Ramos (cell line): Measurements from ENCODE around the gene ABCC1.
"Not testable (repeated sequence)": the region's sequence is repeated elsewhere in the genome, so short reads cannot be mapped to it uniquely, and the experiment has no call there.

Experiments used
- in situ Hi-C: fragments of 300-500 bp; cut with MboI; formaldehyde crosslinking; loops from one replicate; pipeline ENCODE4 v1.14.3; 2022; ENCODE audit warnings: low sequenced_read_pairs; ENCODE audit not compliant: unreplicated experiment

Gene ABCC1

DNA sequence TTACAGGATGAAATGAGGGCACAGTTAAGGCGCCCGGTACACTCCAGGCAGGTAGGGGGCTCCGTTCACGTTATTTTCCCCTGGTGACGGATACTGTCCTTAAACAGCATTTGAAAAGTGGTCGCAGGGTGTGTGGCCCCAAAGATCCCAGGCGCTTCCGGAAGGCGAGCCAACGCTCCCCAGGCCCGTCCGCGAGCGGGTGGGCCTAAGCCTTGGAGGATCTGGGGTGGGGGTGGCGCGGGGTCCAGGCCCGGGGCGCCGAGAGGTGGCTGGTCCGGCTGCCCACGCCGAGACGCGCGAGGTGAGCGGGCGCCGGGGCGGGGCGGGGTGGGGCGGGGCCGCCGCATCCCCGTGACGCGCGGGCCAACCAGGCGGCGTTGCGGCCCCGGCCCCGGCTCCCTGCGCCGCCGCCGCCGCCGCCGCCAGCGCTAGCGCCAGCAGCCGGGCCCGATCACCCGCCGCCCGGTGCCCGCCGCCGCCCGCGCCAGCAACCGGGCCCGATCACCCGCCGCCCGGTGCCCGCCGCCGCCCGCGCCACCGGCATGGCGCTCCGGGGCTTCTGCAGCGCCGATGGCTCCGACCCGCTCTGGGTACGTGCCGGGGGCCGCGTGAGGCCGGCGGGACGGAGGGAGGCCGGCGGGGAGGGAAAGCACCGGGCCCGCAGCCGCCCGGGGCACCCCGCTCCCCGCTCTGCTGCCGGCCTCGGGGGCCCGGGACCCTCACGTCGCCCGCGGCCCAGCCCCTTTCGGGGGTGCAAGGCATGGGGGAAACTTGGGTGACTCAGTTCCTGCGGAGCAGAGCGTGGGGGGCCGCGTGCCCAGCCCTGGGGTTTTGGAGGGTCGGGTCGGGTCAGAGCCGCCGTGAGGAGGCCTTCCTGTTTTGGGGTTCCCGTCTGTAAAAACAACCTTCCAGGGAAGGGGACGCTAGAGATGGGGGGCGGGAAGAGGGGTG lies at the start of gene ABCC1:
Gene ABCC1 (plus strand): TSS at position 407 of the 951 bp plus-strand sequence. CDS start 136 bp downstream, at position 543.
- in situ Hi-C loops = no loop called here

DNA sequence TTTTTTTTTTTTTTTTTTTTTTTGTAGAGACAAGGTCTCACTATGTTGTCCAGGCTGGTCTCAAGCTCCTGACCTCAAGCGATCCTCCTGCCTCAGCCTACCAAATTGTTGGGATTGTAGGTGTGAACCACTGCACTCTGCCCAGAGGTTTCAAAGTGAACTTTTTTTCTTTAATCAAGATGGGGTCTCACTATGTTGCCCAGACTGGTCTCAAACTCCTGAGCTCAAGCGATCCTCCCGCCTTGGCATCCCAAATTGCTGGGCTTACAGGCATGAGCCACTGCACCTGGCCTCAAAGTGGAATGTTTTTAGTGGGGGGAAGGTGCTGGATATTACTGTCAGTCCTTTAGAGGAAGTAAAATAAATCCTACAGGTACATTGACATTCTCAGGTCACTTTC lies 49.1 kb upstream of the ABCC1 start:
- in situ Hi-C loops = no loop called here

DNA sequence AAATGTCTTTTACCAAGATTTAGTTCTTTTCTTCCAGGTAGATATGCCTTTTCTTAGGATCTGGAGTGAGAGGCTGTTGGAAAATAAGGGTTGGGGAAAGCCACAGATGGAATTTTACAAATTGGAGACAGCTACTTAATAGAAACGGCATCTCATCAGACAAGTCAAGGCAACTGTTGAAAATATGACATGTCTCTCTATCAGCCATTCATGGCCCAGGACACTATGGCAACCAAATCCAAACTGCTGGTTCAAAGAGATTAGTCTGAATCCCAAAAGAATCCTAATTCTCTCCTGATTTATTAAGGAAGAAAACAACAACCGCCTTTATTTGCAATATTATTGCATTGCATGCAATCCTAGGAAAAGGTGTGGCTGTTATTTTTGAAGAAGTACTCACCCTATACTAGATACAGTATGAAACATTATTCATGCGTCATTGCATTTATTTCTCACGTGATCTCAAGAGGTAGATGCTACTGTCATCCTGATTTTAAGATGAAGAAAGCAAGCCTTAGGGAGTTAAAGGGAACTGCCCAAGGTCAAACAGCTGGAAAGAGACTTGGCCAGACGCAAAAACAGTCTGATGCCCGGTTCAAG lies 48.4 kb upstream of the ABCC1 start:
- in situ Hi-C loops = no loop called here

DNA sequence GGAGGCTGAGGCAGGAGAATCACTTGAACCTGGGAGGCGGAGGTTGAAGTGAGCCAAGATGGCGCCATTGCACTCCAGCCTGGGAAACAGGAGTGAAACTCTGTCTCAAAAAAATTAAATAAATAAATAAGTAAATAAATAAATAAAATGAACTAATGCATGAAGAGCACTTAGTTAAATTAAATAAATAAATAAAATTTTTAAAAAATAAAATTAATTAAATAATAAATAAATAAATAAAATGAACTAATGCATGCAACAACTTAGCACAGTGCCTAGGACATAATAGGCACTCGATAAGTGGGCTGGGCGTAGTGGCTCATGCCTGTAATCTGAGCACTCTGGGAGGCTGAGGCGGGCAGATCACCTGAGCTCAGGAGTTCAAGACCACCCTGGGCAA lies 45.5 kb upstream of the ABCC1 start:
- in situ Hi-C loops = no loop called here

DNA sequence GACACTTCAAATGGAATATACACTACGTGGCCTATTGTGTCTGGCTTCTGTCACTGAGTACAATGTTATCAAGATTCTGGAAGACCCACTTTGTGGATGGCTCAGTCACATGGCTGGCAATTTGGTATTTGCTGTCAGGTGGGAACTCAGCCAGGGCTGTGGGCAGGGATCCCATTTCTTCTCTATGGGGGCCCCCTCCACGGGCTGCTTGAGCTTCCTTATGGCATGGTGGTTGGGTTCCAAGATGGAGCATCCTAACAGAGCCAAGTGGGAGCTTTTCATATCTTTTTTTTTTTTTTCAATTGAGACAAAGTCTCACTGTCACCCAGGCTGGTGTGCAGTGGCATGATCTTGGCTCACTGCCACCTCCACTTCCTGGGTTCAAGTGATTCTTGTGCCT lies 43.0 kb upstream of the ABCC1 start:
- in situ Hi-C loops = no loop called here

DNA sequence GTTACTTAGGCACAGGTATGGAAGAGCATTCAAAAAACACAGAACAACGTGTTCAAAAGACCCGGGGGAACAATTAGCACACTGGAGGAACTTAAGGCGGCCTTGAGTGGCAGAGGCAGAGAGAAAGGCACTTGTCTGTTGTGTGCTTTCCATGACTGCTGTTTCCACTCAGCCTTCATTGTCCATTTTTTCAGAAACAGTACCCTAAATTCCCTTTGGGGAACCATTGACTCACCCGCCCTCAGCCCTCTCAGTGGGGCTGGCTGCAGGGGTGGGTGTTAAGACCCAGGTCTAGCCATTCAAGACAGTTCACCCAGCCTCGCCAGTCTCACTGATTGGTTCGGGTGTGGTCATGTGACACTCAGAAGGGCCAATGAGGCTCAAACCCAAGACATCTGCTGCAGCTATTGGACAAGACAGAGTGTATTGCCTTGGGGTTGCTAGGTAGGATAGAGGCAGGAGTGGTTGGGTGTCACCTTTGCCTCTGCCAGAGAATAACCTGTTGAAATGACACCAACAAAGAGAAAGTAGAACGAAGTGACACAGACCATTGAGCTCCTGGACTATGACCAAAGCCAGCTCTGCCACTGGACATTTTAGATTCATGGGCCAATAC lies 41.4 kb upstream of the ABCC1 start:
- in situ Hi-C loops = no loop called here

DNA sequence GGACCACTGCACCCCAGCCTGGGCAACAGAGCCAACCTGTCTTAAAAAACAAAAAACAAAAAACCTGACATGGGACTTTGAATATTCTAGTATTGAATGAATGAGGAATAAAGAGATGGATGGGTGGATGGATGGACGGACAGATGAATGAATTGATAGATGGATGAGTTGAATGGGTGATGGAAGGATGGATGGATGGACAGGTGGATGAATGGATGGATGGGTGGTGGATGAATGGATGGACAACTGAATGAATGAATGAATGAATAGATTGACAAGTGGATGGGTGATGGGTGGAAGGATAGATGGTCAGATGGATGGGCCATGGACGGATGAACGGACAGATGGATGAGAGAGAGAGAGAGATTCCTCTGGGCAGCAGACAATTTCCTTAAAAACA lies 38.2 kb upstream of the ABCC1 start:
- in situ Hi-C loops = no loop called here

DNA sequence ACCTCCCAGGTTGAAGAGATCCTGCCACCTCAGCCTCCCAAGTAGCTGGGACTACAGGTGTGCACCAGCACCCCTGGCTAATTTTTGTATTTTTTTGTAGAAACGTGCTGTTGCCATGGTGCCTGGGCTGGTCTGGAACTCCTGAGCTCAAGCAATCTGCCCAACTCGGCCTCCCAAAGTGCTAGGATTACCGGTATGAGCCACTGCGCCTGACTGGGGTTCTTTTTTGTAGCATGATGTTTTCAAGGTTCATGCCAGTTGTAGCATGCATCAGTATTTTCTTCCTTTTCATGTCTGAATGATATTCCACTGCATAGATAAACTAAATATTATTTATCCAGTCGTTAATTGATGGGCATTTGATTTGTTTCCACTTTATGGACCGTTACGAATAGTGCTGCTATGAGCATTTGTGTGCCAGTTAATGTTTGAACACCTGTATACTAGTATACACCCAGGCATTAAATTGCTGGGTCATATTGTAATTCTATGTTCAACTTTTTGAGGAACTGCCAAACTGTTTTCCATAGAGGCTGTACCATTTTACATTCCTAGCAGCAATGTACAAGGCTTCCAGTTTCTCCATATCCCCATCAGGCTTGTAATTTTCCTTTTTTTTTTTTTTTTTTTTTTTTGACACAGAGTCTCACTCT lies 36.2 kb upstream of the ABCC1 start:
- in situ Hi-C loops = no loop called here

DNA sequence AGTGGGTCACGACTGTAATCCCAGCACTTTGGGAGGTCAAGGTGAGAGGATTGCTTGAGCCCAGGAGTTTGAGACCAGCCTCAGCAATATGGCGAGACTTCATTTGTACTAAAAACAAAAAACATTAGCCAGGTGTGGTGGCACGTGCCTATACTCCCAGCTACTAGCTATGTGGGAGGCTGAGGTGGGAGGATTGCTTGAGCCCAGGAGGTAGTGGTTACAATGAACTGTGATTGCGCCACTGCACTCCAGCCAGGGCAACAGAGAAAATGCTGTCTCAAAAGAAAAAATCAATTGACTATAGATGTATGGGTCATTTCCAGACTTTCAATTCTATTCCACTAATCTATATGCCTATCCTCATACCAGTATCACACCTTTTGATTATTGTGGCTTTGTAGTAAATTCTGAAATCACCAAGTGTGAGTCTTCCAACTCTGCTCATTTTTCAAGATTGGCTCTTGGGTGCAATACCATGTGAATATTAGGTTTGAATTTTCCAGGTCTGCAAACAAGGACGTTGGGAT lies 33.8 kb upstream of the ABCC1 start:
- in situ Hi-C loops = no loop called here

DNA sequence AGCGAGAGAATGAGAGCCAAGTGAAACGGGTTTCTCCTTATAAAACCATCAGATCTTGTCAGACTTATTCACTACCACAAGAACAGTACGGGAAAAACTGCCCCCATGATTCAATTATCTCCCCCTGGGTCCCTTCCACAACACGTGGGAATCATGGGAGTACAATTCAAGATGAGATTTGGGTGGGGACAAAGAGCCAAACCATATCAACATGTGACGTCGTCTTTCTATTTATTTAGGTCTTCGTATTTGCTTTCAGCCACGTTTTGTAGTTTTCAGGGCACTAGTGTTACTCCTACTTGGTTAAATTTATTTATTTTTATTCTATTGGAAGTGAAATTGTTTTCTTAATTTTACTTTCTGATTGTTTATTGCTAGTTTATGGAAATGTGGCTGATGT lies 33.1 kb upstream of the ABCC1 start:
- in situ Hi-C loops = no loop called here

DNA sequence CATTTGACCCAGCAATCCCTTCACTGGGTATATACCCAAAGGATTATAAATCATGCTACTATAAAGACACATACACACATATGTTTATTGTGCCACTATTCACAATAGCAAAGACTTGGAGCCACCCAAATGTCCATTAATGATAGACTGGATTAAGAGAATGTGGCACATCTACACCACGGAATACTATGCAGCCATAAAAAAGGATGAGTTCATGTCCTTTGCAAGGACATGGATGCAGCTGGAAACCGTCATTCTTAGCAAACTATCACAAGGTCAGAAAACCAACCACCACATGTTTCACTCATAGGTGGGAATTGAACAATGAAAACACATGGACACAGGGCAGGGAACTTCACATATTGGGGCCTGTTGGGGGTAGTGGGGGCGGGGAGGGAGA lies 31.1 kb upstream of the ABCC1 start:
- in situ Hi-C loops = not testable (repeated sequence)

DNA sequence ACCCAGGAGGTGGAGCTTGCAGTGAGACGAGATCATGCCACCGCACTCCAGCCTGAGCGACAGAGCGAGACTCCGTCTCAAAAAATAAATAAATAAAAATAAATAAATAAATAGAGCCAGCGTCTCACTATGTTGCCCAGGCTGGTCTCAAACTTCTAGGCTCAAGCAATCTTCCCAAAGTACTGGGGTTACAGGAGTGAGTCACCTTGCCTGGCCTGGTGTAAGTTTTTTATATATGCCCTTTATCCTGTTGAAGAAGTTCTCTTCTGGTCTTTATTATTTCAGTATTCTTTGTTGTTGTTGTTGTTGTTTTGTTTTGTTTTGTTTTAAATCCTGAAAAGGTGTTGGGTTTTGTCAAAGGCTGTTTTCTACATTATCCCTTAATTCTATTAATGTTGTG lies 30.1 kb upstream of the ABCC1 start:
- in situ Hi-C loops = no loop called here

DNA sequence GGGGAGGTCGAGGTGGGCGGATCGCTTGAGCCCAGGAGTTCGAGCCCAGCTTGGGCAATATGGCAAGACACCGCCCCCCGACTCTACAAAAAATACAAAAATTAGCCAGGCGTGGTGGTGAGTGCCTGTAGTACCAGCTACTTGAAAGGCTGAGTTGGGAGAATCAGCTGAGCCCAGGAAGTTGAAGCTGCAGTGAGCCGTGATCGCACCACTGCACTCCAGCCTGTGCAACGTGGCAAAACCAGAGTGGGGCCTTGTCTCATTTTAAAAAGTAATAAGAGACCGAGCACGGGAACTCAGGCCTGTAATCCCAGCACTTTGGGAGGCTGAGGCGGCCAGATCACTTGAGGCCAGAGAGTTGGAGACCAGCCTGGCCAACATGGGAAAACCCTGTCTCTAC lies 24.4 kb upstream of the ABCC1 start:
- in situ Hi-C loops = no loop called here

DNA sequence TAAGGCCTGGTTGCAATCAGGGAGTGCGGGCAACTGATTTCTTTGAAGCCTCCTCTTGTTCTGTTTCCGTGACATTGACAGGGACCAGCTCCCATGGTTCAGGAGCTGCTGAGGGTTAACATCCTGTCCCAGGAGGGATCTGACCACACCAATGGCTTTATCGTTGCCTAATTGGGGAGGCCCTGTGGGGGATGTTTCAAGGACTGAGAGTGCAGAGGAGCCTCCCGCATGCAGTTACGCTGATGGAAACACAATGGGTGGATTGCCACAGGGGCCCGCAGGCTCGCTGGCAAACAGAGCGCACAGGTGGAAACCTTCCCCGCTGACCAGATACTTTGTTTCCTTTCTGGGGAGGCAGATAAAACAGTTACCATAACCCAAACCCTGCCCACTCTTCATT lies 23.8 kb upstream of the ABCC1 start:
- in situ Hi-C loops = no loop called here

DNA sequence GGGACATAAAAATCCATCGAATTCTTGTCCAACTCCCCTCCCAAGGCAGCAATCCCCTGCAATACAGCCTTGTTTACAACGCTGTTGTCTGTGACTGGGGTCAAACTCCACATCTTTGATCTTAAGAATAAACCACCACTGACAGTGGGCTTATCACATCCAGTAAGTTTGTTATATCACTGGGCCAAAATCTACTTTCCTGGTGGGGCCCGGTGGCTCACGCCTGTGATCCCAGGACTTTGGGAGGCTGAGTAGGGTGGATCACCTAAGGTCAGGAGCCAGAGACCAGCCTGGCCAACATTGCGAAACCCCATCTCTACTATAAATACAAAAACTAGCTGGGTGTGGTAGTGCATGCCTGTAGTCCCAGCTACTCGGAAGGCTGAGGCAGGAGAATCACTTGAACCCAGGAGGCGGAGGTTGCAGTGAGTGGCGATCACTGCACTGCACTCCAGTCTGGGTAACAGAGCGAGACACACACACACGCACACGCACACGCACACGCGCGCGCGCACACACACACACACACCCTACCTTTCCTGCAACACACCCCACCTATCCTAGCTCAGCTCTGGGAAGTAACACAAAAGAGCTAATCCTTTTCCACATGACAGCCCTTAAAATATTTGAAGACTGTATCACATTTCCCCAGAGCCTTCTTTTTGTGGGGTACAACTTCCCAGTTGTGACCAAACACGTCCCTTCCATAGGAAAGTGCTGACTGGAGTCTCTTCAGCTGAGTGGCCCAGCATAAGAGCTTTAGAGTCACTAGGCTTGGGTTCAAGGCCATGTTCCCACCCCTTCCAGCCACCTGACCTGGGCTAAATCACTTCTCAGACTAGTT lies 20.9 kb upstream of the ABCC1 start:
- in situ Hi-C loops = no loop called here

DNA sequence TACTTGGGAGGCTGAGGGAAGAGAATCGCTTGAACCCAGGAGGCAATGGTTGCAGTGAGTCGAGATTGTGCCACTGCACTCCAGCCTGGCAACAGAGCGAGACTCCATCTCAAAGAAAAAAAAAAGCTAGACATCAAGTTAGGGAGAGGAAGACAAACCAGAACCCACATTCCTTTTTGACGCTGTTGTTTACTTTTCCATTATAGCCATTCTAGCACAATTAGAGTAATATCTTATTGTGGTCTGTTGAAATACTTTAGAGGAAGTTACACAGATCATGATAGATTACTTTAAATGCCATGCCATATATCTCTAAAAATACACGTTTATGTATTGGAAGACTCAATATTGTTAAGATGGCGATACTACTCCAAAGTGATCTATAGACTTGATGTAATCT lies 16.5 kb upstream of the ABCC1 start:
- in situ Hi-C loops = no loop called here

DNA sequence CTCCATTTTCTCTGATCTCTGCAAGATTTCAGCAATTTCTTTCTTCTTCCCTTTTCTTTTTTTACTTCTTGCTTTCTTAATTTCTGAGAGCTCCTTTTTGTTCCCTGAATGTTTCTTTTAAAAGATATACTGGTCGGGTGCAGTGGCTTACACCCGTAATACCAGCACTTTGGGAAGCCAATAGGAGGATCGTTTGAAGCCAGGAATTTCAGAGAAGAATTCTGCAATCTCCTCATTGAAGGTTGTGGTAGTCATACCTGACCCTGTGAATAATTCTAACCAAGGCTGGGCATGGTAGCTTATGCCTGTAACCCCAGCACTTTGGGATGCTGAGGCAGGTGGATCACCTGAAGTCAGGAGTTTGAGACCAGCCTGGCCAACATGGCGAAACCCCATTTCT lies 15.6 kb upstream of the ABCC1 start:
- in situ Hi-C loops = no loop called here

DNA sequence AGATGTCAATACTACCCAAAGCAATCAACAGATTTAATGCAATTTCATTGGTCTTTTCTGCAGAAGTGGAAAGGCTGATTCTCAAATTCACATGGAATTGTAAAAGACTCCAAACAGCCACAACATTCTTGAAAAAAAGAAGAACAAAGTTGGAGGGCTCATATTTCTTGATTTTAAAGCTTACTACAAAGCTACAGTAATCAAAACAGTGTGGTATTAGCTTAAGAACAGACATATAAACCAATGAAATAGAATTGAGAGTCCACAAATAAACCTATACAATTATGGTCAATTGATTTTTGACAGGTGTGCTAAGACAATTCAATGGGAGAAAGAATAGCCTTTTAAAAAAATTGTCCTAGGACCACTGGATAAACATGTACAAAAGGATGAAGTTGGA lies 14.4 kb upstream of the ABCC1 start:
- in situ Hi-C loops = no loop called here

DNA sequence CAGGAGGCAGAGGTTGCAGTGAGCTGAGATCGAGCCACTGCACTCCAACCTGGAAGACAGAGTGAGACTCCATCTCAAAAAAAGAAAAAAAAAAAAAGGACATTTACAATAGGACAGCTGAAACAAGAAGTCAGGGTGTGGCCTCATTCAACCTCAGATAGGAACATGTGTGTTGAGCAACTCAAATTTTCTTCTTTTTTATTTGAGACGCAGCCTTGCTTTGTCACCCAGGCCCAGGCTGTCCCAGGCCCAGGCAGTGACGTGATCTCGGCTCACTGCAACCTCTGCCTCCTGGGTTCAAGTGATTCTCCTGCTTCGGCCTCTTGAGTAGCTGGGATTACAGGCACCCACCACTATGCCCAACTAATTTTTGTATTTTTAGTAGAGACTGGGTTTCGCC lies 12.6 kb upstream of the ABCC1 start:
- in situ Hi-C loops = not testable (repeated sequence)
